MCF 10A (cell line): ENCODE measurements around the gene TXNRD1. TPM values are rescaled to one million over a fixed set of nuclear protein-coding genes. Genes with fewer than 3 reads are reported as not detected.
"Not testable (repeated sequence)": the region's sequence is repeated elsewhere in the genome, so short reads cannot be mapped to it uniquely, and the experiment has no call there.

Source experiments
- BruUV-seq: library from RNA; stranded (reverse); fragments of 400-500 nt; replicated peaks from 2 replicates; lab custom pipeline; 2021; lab: Mats Ljungman, UMichigan
- CTCF ChIA-PET: fragments of 300-600 bp; sonication (Branson Sonifier 250); formaldehyde crosslinking; extraction: SDS; loops from one replicate; lab custom pipeline; 2021; ENCODE audit warnings: antibody characterized with exemption, inconsistent platforms; lab: Yijun Ruan, JAX
- POLR2A ChIA-PET: fragments of 300-600, 350-650 bp; sonication (Branson Sonifier 250); formaldehyde crosslinking; extraction: SDS; loops from one replicate; lab custom pipeline; 2020; ENCODE audit warnings: antibody characterized with exemption, inconsistent platforms; lab: Yijun Ruan, JAX
- DNase-seq: peaks from one replicate; pipeline ENCODE4 v3.0.0-alpha.2; 2018; ENCODE audit not compliant: unreplicated experiment
- H3K27ac Mint-ChIP-seq: one replicate; pipeline ENCODE4 v1.8.0; 2022; ENCODE audit warnings: mild to moderate bottlenecking, low read depth, mixed read lengths; ENCODE audit not compliant: unreplicated experiment
- H3K27me3 Mint-ChIP-seq: one replicate; pipeline ENCODE4 v1.8.0; 2022; ENCODE audit warnings: mixed read lengths; ENCODE audit not compliant: insufficient read depth, unreplicated experiment
- H3K36me3 Mint-ChIP-seq: one replicate; pipeline ENCODE4 v1.8.0; 2022; ENCODE audit warnings: mild to moderate bottlenecking, moderate library complexity, mixed read lengths; ENCODE audit not compliant: insufficient read depth, unreplicated experiment
- H3K4me1 Mint-ChIP-seq: one replicate; pipeline ENCODE4 v1.8.0; 2022; ENCODE audit warnings: mixed read lengths; ENCODE audit not compliant: insufficient read depth, unreplicated experiment
- H3K4me3 Mint-ChIP-seq: one replicate; pipeline ENCODE4 v1.8.0; 2022; ENCODE audit warnings: mild to moderate bottlenecking, moderate library complexity, mixed read lengths; ENCODE audit not compliant: unreplicated experiment
- H3K9me3 Mint-ChIP-seq: one replicate; pipeline ENCODE4 v1.8.0; 2022; ENCODE audit warnings: mixed read lengths; ENCODE audit not compliant: unreplicated experiment
- intact Hi-C: fragments of 100-400 bp; cut with micrococcal nuclease; formaldehyde crosslinking; loops from 2 replicates; pipeline ENCODE4 v1.14.1; 2022
- total RNA-seq: library from RNA; stranded (reverse); gene quantifications from 2 replicates; pipeline ENCODE4 v1.2.3, GENCODE V29; 2022
- TF ChIP-seq, protein P1 (sequence below): fragments of 200-600 bp; IDR thresholded peaks from one replicate; pipeline ENCODE4 v1.8.0; 2022; ENCODE audit warnings: antibody characterized with exemption, mild to moderate bottlenecking; ENCODE audit not compliant: unreplicated experiment

Gene TXNRD1
- total RNA-seq, 1 experiment from 2014 or later, result 64.0 TPM

DNA sequence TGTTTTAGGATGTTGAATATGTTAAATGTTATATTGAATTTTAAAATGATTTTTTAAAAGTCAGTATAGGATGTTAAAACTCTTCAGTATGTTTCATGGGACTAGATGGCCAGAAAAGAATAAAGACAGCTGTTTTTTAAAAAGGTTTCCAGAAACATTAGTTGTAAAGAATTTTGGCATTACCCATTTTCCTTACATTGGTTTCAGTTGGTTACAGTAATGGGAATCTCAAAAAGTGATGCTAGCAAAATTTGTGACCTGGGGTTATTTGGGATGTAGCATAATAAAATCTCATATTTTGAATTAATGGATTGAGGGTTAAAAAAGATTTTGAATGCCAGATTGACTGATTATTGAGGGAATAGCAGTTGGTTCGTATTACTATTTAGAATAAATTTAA, 113.2 kb downstream of the TXNRD1 start:
- POLR2A ChIA-PET, result no interaction called here
- Mint-ChIP-seq H3K27me3 (no peaks in the 10 kb centered on the region), H3K4me3 (no peak overlapping the region), H3K4me1 (no peaks in the 10 kb centered on the region), H3K36me3 (peaks cover 94% of the 10 kb centered on the region), H3K9me3 (no peaks in the 10 kb centered on the region), H3K27ac (no peak overlapping the region)
- CTCF ChIA-PET, result interaction anchor here (0.6 to 1.6 kb wide), 5 partner anchors 12 to 1069 kb away, joined by 3 to 6 read pairs (median 4); no protein-coding TSS in a partner anchor
- DNase-seq, result no peak
- TF ChIP-seq, protein P1, sequence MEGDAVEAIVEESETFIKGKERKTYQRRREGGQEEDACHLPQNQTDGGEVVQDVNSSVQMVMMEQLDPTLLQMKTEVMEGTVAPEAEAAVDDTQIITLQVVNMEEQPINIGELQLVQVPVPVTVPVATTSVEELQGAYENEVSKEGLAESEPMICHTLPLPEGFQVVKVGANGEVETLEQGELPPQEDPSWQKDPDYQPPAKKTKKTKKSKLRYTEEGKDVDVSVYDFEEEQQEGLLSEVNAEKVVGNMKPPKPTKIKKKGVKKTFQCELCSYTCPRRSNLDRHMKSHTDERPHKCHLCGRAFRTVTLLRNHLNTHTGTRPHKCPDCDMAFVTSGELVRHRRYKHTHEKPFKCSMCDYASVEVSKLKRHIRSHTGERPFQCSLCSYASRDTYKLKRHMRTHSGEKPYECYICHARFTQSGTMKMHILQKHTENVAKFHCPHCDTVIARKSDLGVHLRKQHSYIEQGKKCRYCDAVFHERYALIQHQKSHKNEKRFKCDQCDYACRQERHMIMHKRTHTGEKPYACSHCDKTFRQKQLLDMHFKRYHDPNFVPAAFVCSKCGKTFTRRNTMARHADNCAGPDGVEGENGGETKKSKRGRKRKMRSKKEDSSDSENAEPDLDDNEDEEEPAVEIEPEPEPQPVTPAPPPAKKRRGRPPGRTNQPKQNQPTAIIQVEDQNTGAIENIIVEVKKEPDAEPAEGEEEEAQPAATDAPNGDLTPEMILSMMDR, result no peak
- intact Hi-C loops, result no loop called here
- BruUV-seq, result no TSS peak

DNA sequence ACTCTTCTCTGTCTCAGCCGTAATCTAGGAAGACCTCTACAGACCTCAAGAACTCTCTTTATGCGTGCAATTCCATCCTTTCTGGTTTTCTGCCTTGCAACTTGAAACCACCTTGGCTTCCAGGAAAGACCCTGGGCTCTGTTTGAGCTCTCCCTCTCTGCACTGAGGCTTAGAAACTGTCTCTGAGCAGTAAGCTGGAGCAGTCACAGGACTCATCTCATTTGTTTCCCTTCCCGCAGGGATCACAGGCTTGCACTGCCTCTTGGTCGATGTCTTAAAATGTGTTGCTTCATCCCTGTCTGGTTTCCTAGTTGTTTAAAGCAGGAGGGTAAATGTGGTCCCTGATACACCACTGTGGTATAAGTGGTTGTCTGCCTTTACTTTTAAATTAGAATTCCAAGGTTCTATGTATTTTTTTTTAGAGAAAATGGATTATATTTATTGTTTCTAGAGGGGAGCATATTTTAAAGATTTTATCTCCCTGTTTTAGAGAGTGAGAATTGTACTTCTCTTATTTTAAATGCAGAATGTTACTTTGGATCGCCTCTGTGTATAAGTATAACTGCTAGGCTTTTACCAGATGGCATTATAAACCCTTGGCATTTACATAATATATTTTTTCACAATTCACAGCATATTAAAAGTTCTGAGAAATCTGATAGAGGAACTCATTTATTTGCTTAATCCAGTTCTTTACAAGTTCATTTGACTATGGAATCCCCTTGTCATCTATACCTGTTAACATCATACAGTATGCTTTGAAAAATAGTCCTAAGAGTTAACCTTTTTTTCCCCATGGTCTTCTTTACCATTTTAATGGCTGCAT, 114.3 kb downstream of the TXNRD1 start:
- peaks cover 94% of the 10 kb centered on the region for H3K36me3 Mint-ChIP-seq
- H3K9me3 Mint-ChIP-seq, result no peaks in the 10 kb centered on the region
- H3K27ac Mint-ChIP-seq, result no peak overlapping the region
- BruUV-seq, result no TSS peak
- CTCF ChIA-PET, result interaction anchor here (0.6 to 1.6 kb wide), 3 partner anchors 11 to 645 kb away, joined by 3 to 8 read pairs (median 5); no protein-coding TSS in a partner anchor
- TF ChIP-seq, protein P1, result no peak
- intact Hi-C loops, result no loop called here
- no peak overlapping the region for H3K4me3 Mint-ChIP-seq
- H3K4me1 Mint-ChIP-seq, result no peaks in the 10 kb centered on the region
- no peaks in the 10 kb centered on the region for H3K27me3 Mint-ChIP-seq
- POLR2A ChIA-PET, result interaction anchor here (0.6 to 1.5 kb wide), 2 partner anchors 10 kb away, joined by 3 read pairs; no protein-coding TSS in a partner anchor
- no peak for DNase-seq

DNA sequence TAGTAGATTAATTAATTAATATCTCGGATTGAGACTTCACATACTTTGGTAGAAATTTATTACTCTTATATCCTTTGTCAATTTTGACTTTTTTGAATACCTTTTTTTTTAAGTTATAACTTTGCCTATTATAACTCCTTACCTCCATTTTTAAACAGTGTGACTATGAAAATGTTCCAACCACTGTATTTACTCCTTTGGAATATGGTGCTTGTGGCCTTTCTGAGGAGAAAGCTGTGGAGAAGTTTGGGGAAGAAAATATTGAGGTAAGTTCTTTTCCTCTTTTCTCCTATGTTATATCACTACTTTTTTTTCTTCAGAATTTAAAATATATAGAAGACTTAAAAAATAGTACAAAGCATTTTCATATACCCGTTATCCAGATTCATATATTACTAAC, 115.8 kb downstream of the TXNRD1 start:
- BruUV-seq, result no TSS peak
- Mint-ChIP-seq H3K9me3 (no peaks in the 10 kb centered on the region), H3K4me1 (no peaks in the 10 kb centered on the region), H3K27me3 (no peaks in the 10 kb centered on the region), H3K36me3 (peaks cover 93% of the 10 kb centered on the region), H3K27ac (no peak overlapping the region), H3K4me3 (no peak overlapping the region)
- ChIA-PET CTCF (interaction anchor here (0.8 kb wide), 1 partner anchor 193 kb away, joined by 3 read pairs; the partner anchor contains the start of gene NFYB), POLR2A (interaction anchor here (0.6 to 1.5 kb wide), 2 partner anchors 9 to 113 kb away, joined by 3 read pairs; no protein-coding TSS in a partner anchor)
- DNase-seq, result no peak
- intact Hi-C loops, result no loop called here
- TF ChIP-seq, protein P1, result no peak

DNA sequence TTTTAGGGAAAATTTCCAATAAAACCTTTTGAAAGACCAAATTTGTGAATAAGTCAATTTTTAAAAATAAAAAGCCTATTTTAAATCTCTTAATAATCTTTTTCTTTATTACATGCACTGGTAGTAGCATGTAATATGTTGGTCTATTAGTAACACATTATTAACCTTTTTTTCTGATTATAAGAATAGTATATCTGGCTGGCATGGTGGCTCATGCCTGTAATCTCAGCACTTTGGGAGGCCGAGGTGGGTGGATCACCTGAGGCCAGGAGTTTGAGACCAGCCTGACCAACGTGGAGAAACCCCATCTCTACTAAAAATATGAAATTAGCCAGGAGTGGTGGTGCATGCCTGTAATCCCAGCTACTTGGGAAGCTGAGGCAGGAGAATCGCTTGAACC, 116.7 kb downstream of the TXNRD1 start:
- intact Hi-C loops, H3K27ac Mint-ChIP-seq, POLR2A ChIA-PET, H3K4me1 Mint-ChIP-seq, H3K27me3 Mint-ChIP-seq, BruUV-seq, CTCF ChIA-PET, H3K9me3 Mint-ChIP-seq, H3K4me3 Mint-ChIP-seq, DNase-seq: not testable (repeated sequence)
- H3K36me3 Mint-ChIP-seq, result peaks cover 93% of the 10 kb centered on the region
